ENCODE measurements around the gene SDR42E2.

DNA sequence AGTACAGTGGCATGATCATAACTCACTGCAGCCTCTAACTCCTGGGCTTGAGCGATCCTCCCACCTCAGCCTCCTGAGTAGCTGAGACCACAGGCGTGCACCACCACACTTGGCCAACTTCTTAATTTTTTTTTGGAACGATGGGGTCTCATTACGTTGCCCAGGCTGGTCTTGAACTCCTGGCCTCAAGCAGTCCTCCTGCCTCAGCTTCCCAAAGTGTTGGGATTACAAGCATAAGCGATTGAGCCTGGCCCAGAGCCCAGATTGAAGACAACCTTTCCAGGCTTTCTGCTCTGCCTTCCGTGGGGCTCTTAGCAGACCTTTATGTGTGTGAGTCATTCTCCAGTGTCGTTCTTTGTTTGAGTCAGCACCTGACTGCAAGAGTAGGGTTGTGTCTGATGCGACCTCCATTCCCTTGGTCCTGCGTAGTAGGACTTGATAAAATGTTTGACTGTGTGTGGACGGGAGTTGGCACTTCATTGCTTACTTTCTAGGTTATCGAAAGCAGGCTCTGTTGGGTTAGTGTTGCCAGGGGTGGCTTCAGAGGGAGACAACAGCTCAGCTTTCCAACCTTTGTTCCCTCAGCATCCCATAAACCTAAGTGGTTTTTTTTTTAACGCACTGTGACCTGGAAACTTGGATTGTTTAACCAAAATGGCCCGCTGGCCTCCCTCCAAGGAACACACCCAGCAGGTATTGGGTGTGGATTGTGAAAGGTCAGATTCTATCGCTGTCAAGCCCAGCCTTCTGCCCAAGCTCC, 70.2 kb downstream of the SDR42E2 start:
- TF ChIP-seq, protein P1, sequence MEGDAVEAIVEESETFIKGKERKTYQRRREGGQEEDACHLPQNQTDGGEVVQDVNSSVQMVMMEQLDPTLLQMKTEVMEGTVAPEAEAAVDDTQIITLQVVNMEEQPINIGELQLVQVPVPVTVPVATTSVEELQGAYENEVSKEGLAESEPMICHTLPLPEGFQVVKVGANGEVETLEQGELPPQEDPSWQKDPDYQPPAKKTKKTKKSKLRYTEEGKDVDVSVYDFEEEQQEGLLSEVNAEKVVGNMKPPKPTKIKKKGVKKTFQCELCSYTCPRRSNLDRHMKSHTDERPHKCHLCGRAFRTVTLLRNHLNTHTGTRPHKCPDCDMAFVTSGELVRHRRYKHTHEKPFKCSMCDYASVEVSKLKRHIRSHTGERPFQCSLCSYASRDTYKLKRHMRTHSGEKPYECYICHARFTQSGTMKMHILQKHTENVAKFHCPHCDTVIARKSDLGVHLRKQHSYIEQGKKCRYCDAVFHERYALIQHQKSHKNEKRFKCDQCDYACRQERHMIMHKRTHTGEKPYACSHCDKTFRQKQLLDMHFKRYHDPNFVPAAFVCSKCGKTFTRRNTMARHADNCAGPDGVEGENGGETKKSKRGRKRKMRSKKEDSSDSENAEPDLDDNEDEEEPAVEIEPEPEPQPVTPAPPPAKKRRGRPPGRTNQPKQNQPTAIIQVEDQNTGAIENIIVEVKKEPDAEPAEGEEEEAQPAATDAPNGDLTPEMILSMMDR (IDR thresholded peaks at IDR 0.05) = no peak
- TF ChIP-seq POLR2A (IDR thresholded peaks at IDR 0.05; ENCODE audit: low read depth) (no peak), EP300 (IDR thresholded peaks at IDR 0.05) (no peak)

Data from esophagus muscularis mucosa (tissue), 4 donors.